Colonic mucosa (tissue), 4 donors: ENCODE results near the gene ERCC2. TPM values are rescaled to one million over a fixed set of nuclear protein-coding genes. Genes with fewer than 3 reads are reported as not detected.

Experiments
- DNase-seq: peaks from one replicate; pipeline ENCODE4 v3.0.0-alpha.2; 2020
- H3K27ac ChIP-seq: fragments of 200-600 bp; one replicate; pipeline ENCODE4 v1.8.0; 2021
- H3K27me3 ChIP-seq: fragments of 200-600 bp; one replicate; pipeline ENCODE4 v1.8.0; 2021
- H3K36me3 ChIP-seq: fragments of 200-600 bp; one replicate; pipeline ENCODE4 v1.8.0; 2021
- H3K4me1 ChIP-seq: fragments of 200-600 bp; one replicate; pipeline ENCODE4 v1.8.0; 2021; ENCODE audit warnings: mild to moderate bottlenecking
- H3K4me3 ChIP-seq: fragments of 200-600 bp; one replicate; pipeline ENCODE4 v1.8.0; 2021
- H3K9ac ChIP-seq, 2 donors: one replicate each; pipeline ENCODE4 v1.7.0; 2013; ENCODE audit warnings: control low read depth in 2 of 2, low read depth in 2 of 2, low read length in 2 of 2
- H3K9me3 ChIP-seq: fragments of 200-600 bp; one replicate; pipeline ENCODE4 v1.8.0; 2021
- CTCF ChIP-seq: fragments of 200-600 bp; IDR thresholded peaks from one replicate; pipeline ENCODE4 v1.8.0; 2022; ENCODE audit warnings: antibody characterized with exemption, mild to moderate bottlenecking
- intact Hi-C: fragments of 100-400 bp; cut with DNase I; formaldehyde crosslinking; loops from one replicate; pipeline ENCODE4 v1.14.1; 2022
- total RNA-seq, 2 donors: library from RNA; stranded (reverse); fragmentation: NEBNext Ultra II Directional in 1 of 2; extraction: Animal tissue kit (Norgen Biotek cat#: 25700) in 1 of 2; gene quantifications; one replicate each; pipeline ENCODE4 v1.2.1, GENCODE V29; 2021
- donor health status: healthy.
- donor health status: DM: no; HTN: no; CAD: no.
- donor health status: DM: no; HTN: no; CAD: no.

Gene ERCC2
- total RNA-seq, 2 donors from 2014 or later: 12.7 to 17.4 TPM

- no peak for TF ChIP-seq CTCF
- no peak overlapping the region for H3K9ac ChIP-seq
- no peaks in the 10 kb centered on the region for H3K36me3 ChIP-seq
- no peak overlapping the region for H3K27ac ChIP-seq
- H3K9me3 ChIP-seq: no peaks in the 10 kb centered on the region
- H3K27me3 ChIP-seq: peaks cover 5% of the 10 kb centered on the region
- H3K4me1 ChIP-seq: no peaks in the 10 kb centered on the region
- no peak for DNase-seq
- intact Hi-C loops: no loop called here
- no peak overlapping the region for H3K4me3 ChIP-seq
Measured at GRCh38 chr19:45380107-45380506, 9.7 kb upstream of the ERCC2 start.

GRCh38 chr19:45376045-45376724, 5.8 kb upstream of the ERCC2 start:
- intact Hi-C loops: no loop called here
- DNase-seq: no peak
- H3K27ac ChIP-seq: no peak overlapping the region
- no peaks in the 10 kb centered on the region for H3K4me1 ChIP-seq
- no peak overlapping the region for H3K9ac ChIP-seq
- H3K36me3 ChIP-seq: no peaks in the 10 kb centered on the region
- no peak overlapping the region for H3K4me3 ChIP-seq
- H3K9me3 ChIP-seq: no peaks in the 10 kb centered on the region
- H3K27me3 ChIP-seq: no peaks in the 10 kb centered on the region
- no peak for TF ChIP-seq CTCF

GRCh38 chr19:45368737-45369340, 1.5 kb downstream of the ERCC2 start:
- H3K4me1 ChIP-seq: no peaks in the 10 kb centered on the region
- H3K9me3 ChIP-seq: no peaks in the 10 kb centered on the region
- no peak overlapping the region for H3K4me3 ChIP-seq
- no peaks in the 10 kb centered on the region for H3K27me3 ChIP-seq
- H3K36me3 ChIP-seq: no peaks in the 10 kb centered on the region
- TF ChIP-seq CTCF: no peak
- intact Hi-C loops: no loop called here
- DNase-seq: no peak
- no peak overlapping the region for H3K27ac ChIP-seq
- H3K9ac ChIP-seq: no peak overlapping the region

- no peak for DNase-seq
- no peak overlapping the region for H3K27ac ChIP-seq
Measured at GRCh38 chr19:45368127-45368526, 2.2 kb downstream of the ERCC2 start.

GRCh38 chr19:45364696-45365095, 5.7 kb downstream of the ERCC2 start:
- no peak for DNase-seq
- Histone ChIP-seq H3K9ac (no peak overlapping the region), H3K27ac (no peak overlapping the region), H3K36me3 (no peaks in the 10 kb centered on the region), H3K4me3 (no peak overlapping the region), H3K9me3 (no peaks in the 10 kb centered on the region), H3K4me1 (no peaks in the 10 kb centered on the region), H3K27me3 (no peaks in the 10 kb centered on the region)
- intact Hi-C loops: no loop called here
- TF ChIP-seq CTCF: no peak

More at GRCh38 chr19:45368127-45368526, 2.2 kb downstream of the ERCC2 start:
- H3K4me3 ChIP-seq: no peak overlapping the region
- TF ChIP-seq CTCF: no peak
- intact Hi-C loops: no loop called here
- H3K9ac ChIP-seq: no peak overlapping the region
- no peaks in the 10 kb centered on the region for H3K9me3 ChIP-seq
- H3K27me3 ChIP-seq: no peaks in the 10 kb centered on the region
- H3K4me1 ChIP-seq: no peaks in the 10 kb centered on the region
- H3K36me3 ChIP-seq: no peaks in the 10 kb centered on the region
